Measurements from ENCODE around the gene SOCS6.

GRCh38 chr18:70365361-70365760 is 76.5 kb downstream of the SOCS6 start:
- TF ChIP-seq CTCF (IDR thresholded peaks at IDR 0.05; ENCODE audit: borderline replicate concordance, extremely low read depth, low read length, poor library complexity, severe bottlenecking) (no peak), EZH2 (IDR thresholded peaks at IDR 0.05; ENCODE audit: borderline replicate concordance, low read depth, low read length, severe bottlenecking) (no peak)

Data from DND-41 (cell line).